Endothelial cell of umbilical vein (primary cell): ENCODE measurements around the gene CPXM2. TPM values are rescaled to one million over a fixed set of nuclear protein-coding genes. Genes with fewer than 3 reads are reported as not detected.

Experiments
- BruUV-seq: library from RNA; stranded (reverse); fragments of 400-500 nt; replicated peaks from 2 replicates; lab custom pipeline; 2021; lab: Mats Ljungman, UMichigan
- CTCF ChIA-PET: fragments of 300-600, 350-600 bp; sonication (Branson Sonifier 250); formaldehyde crosslinking; loops from one replicate; lab custom pipeline; 2021; ENCODE audit warnings: antibody characterized with exemption, inconsistent platforms; lab: Charles Lee
- POLR2A ChIA-PET: fragments of 300-600, 350-600 bp; sonication (Branson Sonifier 250); formaldehyde crosslinking; loops from one replicate; lab custom pipeline; 2021; ENCODE audit warnings: antibody characterized with exemption, inconsistent platforms; lab: Charles Lee
- DNase-seq: peaks from one replicate; pipeline ENCODE4 v3.0.0-alpha.2; 2011; ENCODE audit warnings: low read depth, low spot score
- FAIRE-seq: peaks from 2 replicates; lab custom pipeline; 2011; peaks lifted over from hg19 to GRCh38; lab: Jason Lieb, UNC
- H2AFZ ChIP-seq: 2 replicates; pipeline ENCODE4 v1.6.0; 2012; ENCODE audit warnings: low read depth, low read length, control low read depth, inconsistent platforms
- H3K27ac ChIP-seq: 2 replicates; pipeline ENCODE4 v1.5.1; 2011; ENCODE audit warnings: low read depth, mild to moderate bottlenecking, control low read depth, low read length, moderate library complexity; ENCODE audit not compliant: insufficient read depth
- H3K27me3 ChIP-seq, 2 experiments: 2 replicates each; pipeline versions ENCODE4 v1.6.0 to v1.6.1; 2011; ENCODE audit warnings: low read length in 2 of 2, mixed read lengths in 1 of 2; ENCODE audit not compliant: control insufficient read depth in 2 of 2, insufficient read depth in 2 of 2
- H3K36me3 ChIP-seq, 2 experiments: 2 replicates in 1 of 2; 3 replicates in 1 of 2; pipeline ENCODE4 v1.5.1; 2011; ENCODE audit warnings: low read length in 2 of 2, mild to moderate bottlenecking in 1 of 2, moderate library complexity in 1 of 2; ENCODE audit not compliant: control insufficient read depth in 2 of 2, insufficient read depth in 2 of 2; ENCODE audit errors: extremely low read depth in 1 of 2
- H3K4me1 ChIP-seq: 3 replicates; pipeline ENCODE4 v1.5.1; 2011; ENCODE audit warnings: mild to moderate bottlenecking, low read length; ENCODE audit not compliant: control insufficient read depth, insufficient read depth; ENCODE audit errors: extremely low read depth
- H3K4me2 ChIP-seq: 2 replicates; pipeline ENCODE4 v1.6.1; 2011; ENCODE audit warnings: low read length, control low read depth, mixed read lengths; ENCODE audit not compliant: insufficient read depth
- H3K4me3 ChIP-seq, 3 experiments: fragments of 200-600 bp in 1 of 3; sonication (generic), shearing (Covaris generic) in 1 of 3; replicated peaks in 1 of 3; 2 replicates each; pipeline ENCODE4 v1.5.1; 2011 to 2016; ENCODE audit warnings: control low read depth in 3 of 3, low read length in 3 of 3, mild to moderate bottlenecking in 2 of 3, inconsistent platforms in 1 of 3, low read depth in 1 of 3, moderate library complexity in 1 of 3; ENCODE audit not compliant: insufficient read depth in 1 of 3
- H3K79me2 ChIP-seq: 2 replicates; pipeline ENCODE4 v1.6.0; 2012; ENCODE audit warnings: low read length, inconsistent platforms; ENCODE audit not compliant: control insufficient read depth, insufficient read depth
- H3K9ac ChIP-seq: replicated peaks from 2 replicates; pipeline ENCODE3; 2011; ENCODE audit warnings: low read length, control low read depth; ENCODE audit not compliant: insufficient read depth; ENCODE audit errors: extremely low read depth
- H3K9me1 ChIP-seq: replicated peaks from 3 replicates; pipeline ENCODE4 v1.6.0; 2011; ENCODE audit warnings: mild to moderate bottlenecking, low read length; ENCODE audit not compliant: control insufficient read depth, insufficient read depth; ENCODE audit errors: extremely low read depth
- H3K9me3 ChIP-seq: replicated peaks from 2 replicates; pipeline ENCODE4 v1.5.1; 2012; ENCODE audit warnings: low read length, inconsistent platforms; ENCODE audit not compliant: control insufficient read depth, insufficient read depth
- H4K20me1 ChIP-seq: replicated peaks from 2 replicates; pipeline ENCODE3; 2011; ENCODE audit warnings: mild to moderate bottlenecking, low read length; ENCODE audit not compliant: control insufficient read depth, insufficient read depth; ENCODE audit errors: extremely low read depth
- EZH2 ChIP-seq: IDR thresholded peaks from 2 replicates; pipeline ENCODE4 v1.6.1; 2012; ENCODE audit warnings: borderline replicate concordance, low read depth, mild to moderate bottlenecking, moderate library complexity, low read length, inconsistent platforms; ENCODE audit not compliant: severe bottlenecking
- FOS ChIP-seq: IDR thresholded peaks from 2 replicates; pipeline ENCODE4 v1.6.1; 2011; ENCODE audit warnings: mild to moderate bottlenecking, low read length, moderate library complexity, borderline replicate concordance; ENCODE audit not compliant: insufficient read depth
- GATA2 ChIP-seq: IDR thresholded peaks from 2 replicates; pipeline ENCODE4 v1.7.0; 2011; ENCODE audit warnings: low read depth, mild to moderate bottlenecking, moderate library complexity, mixed read lengths, low read length; ENCODE audit not compliant: insufficient read length, insufficient read depth
- JUN ChIP-seq: IDR thresholded peaks from 2 replicates; pipeline ENCODE4 v1.6.1; 2011; ENCODE audit warnings: borderline replicate concordance, low read depth; ENCODE audit not compliant: insufficient read length, insufficient read depth
- MYC ChIP-seq: IDR thresholded peaks from one replicate; pipeline ENCODE4 v1.6.1; 2011; ENCODE audit warnings: mild to moderate bottlenecking, low read depth, low read length
- POLR2A ChIP-seq: IDR thresholded peaks from 2 replicates; pipeline ENCODE4 v1.6.1; 2012; ENCODE audit warnings: low read depth, mild to moderate bottlenecking, control low read depth, low read length
- POLR2AphosphoS5 ChIP-seq: IDR thresholded peaks from 2 replicates; pipeline ENCODE4 v1.6.1; 2012; ENCODE audit warnings: low read depth, mild to moderate bottlenecking, control low read depth, low read length, moderate library complexity; ENCODE audit not compliant: insufficient read depth
- dilution Hi-C: fragments of 300-500 bp; cut with MboI; formaldehyde crosslinking; loops from one replicate; pipeline ENCODE4 v1.15.0; 2019; ENCODE audit warnings: low sequenced_read_pairs; ENCODE audit not compliant: extremely low pct_ligation_motif_present
- intact Hi-C: fragments of 100-400 bp; cut with micrococcal nuclease; formaldehyde crosslinking; loops from one replicate; pipeline ENCODE4 v1.10.0; 2022
- polyA plus RNA-seq, 4 experiments: library from polyadenylated mRNA; depleted of rRNA in 3 of 4; stranded (reverse) in 3 of 4; unstranded in 1 of 4; fragments of >200 nt; gene quantifications; 2 replicates each; pipeline versions ENCODE4 v1.2.1 to v1.2.3, GENCODE V29; 2011 to 2012; ENCODE audit warnings: missing spikeins in 1 of 4
- total RNA-seq: library from RNA; stranded (reverse); gene quantifications from 2 replicates; pipeline ENCODE4 v1.2.3, GENCODE V29; 2021
- TF ChIP-seq, protein P1 (sequence below), 2 donors: IDR thresholded peaks; 1 replicate in 1 of 2; 2 replicates in 1 of 2; pipeline ENCODE4 v1.5.1; 2011; ENCODE audit warnings: low read length in 2 of 2, mild to moderate bottlenecking in 2 of 2, moderate library complexity in 2 of 2, control low read depth in 1 of 2, inconsistent platforms in 1 of 2, low read depth in 1 of 2; ENCODE audit not compliant: insufficient read depth in 1 of 2; ENCODE audit errors: extremely low read depth in 1 of 2
- TF ChIP-seq, protein P2 (sequence below): IDR thresholded peaks from 2 replicates; pipeline ENCODE4 v1.6.1; 2011; ENCODE audit not compliant: insufficient read depth, insufficient read length

CPXM2 gene
- total and polyA plus RNA-seq, 2 donors (not counting 3 experiments of a cell fraction or from before 2014, with no cell fraction given) = 1.8 to 2.7 TPM

DNA sequence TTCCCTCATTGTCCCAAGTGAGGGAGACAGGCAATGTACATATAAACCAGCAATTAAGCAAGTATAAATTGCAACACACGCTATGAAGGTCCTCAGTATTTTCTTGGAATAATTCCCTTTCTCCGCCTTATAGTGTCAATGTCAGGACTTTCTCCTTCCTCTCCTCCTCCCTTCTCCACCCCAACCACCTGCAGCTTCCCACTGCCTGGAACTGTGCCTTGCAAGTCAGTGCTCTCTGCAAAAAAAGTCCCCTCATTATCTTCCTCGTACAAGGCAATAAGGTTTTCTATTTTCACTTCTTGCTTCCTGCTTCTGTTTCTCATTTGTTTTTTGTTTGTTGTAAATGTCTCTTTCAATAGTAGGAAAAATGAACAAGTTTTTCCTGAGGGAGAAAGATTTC lies 113.7 kb downstream of the CPXM2 start:
- H3K9me3 ChIP-seq = no peaks in the 10 kb centered on the region
- intact Hi-C loops = no loop called here
- no peak for TF ChIP-seq GATA2
- TF ChIP-seq POLR2A = no peak
- TF ChIP-seq JUN = no peak
- TF ChIP-seq, protein P1, sequence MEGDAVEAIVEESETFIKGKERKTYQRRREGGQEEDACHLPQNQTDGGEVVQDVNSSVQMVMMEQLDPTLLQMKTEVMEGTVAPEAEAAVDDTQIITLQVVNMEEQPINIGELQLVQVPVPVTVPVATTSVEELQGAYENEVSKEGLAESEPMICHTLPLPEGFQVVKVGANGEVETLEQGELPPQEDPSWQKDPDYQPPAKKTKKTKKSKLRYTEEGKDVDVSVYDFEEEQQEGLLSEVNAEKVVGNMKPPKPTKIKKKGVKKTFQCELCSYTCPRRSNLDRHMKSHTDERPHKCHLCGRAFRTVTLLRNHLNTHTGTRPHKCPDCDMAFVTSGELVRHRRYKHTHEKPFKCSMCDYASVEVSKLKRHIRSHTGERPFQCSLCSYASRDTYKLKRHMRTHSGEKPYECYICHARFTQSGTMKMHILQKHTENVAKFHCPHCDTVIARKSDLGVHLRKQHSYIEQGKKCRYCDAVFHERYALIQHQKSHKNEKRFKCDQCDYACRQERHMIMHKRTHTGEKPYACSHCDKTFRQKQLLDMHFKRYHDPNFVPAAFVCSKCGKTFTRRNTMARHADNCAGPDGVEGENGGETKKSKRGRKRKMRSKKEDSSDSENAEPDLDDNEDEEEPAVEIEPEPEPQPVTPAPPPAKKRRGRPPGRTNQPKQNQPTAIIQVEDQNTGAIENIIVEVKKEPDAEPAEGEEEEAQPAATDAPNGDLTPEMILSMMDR (IDR thresholded peaks at IDR 0.05; ENCODE audit: extremely low read depth in 1 of 2, insufficient read depth in 1 of 2, low read depth in 1 of 2, low read length in 2 of 2) = no peak
- no peak for TF ChIP-seq FOS
- TF ChIP-seq POLR2AphosphoS5 = no peak
- TF ChIP-seq EZH2 = no peak
- TF ChIP-seq, protein P2, sequence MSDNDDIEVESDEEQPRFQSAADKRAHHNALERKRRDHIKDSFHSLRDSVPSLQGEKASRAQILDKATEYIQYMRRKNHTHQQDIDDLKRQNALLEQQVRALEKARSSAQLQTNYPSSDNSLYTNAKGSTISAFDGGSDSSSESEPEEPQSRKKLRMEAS = no peak
- TF ChIP-seq MYC = no peak
- H3K4me2 ChIP-seq = no peak overlapping the region
- no peaks in the 10 kb centered on the region for H3K9me1 ChIP-seq
- CTCF ChIA-PET = no interaction called here
- no peak for DNase-seq
- no peaks in the 10 kb centered on the region for H4K20me1 ChIP-seq
- H3K36me3 ChIP-seq = no peaks in the 10 kb centered on the region
- H3K4me1 ChIP-seq = no peaks in the 10 kb centered on the region
- no peak overlapping the region for H3K9ac ChIP-seq
- no peak for FAIRE-seq
- H3K27ac ChIP-seq = no peak overlapping the region
- no peaks in the 10 kb centered on the region for H3K79me2 ChIP-seq
- BruUV-seq = no TSS peak
- H2AFZ ChIP-seq = no peak overlapping the region
- dilution Hi-C loops = no loop called here
- POLR2A ChIA-PET = no interaction called here
- no peak overlapping the region for H3K4me3 ChIP-seq
- no peaks in the 10 kb centered on the region for H3K27me3 ChIP-seq
